HG03097 (cell line): Measurements from ENCODE around the gene HBD.

Source experiments
- ATAC-seq: cut with Tn5 transposase; IDR thresholded peaks from one replicate; pipeline ENCODE4 v1.9.1; 2021; ENCODE audit not compliant: unreplicated experiment, low FRiP score

Gene HBD

DNA sequence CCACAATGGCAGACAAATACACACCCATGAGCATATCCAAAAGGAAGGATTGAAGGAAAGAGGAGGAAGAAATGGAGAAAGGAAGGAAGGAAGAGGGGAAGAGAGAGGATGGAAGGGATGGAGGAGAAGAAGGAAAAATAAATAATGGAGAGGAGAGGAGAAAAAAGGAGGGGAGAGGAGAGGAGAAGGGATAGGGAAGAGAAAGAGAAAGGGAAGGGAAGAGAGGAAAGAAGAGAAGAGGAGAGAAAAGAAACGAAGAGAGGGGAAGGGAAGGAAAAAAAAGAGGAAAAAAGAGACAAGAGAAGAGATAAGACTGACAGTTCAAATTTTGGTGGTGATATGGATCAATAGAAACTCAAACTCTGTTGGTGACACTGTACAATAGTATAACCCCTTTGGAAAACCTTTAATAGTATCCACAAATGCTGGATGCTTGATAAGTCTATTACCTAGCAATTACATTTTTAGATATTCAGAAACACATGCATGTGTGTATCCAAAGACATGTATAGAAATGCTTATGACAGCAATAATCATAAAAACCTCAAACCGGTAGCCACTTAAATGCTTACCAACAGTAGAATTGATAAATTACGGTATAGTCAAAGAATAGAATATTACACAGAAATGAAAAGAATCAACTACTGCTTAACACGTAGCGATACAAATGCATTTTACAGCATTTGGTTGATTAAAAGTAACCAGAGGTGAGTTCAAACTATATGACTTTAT is 1.2 kb upstream of the HBD start:
- no peak for ATAC-seq

DNA sequence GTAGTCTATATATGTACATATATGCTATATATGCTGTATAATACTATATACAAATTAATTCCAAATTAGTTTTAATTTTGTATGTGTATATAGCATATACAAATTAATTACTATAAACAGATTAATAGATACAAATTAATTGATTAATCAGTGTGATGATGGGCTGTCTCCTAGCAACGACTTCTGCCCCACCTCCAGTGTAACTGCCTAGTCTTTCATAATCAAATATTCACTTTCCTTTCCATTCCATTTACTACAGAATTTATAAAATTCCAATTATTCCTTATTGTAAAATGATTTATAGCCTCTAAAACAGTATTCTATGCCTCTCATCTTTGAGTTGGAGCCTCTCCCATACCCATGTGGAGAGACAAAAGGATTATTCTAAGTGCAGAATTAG is 976 bp downstream of the HBD start:
- no peak for ATAC-seq

DNA sequence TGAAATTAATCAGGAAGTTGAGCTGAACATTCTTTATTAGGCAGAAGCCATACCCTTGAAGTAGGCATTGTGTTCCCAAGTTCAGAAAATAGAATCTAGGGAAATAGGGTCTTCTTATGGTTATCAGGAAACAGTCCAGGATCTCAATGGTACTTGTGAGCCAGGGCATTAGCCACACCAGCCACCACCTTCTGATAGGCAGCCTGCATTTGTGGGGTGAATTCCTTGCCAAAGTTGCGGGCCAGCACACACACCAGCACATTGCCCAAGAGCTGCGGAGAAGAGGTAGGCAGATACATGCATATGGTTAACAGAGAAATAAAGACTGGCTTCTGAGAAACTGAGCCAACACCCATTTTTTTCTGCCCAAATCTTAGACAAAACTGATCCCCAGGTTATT is 1.5 kb downstream of the HBD start:
- ATAC-seq, result no peak

DNA sequence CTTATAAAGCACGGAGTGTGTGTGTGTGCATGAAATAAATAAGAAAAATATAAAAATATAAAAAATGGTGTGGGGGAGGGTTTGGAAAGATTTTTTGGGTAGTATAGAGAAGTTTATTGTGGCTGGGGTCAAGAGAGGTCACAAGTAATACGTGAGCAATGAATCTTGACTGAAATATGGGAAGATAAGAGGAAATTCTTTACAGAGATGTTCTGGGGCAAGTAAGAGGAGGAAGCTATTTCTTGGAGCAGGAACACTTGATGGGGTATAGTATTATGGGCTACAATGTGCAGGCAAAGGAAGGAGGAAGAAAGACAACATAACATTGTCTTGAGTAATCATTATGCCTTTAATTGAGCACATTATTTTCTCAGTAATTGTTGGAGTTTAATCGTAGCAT is 2.1 kb downstream of the HBD start:
- no peak for ATAC-seq

DNA sequence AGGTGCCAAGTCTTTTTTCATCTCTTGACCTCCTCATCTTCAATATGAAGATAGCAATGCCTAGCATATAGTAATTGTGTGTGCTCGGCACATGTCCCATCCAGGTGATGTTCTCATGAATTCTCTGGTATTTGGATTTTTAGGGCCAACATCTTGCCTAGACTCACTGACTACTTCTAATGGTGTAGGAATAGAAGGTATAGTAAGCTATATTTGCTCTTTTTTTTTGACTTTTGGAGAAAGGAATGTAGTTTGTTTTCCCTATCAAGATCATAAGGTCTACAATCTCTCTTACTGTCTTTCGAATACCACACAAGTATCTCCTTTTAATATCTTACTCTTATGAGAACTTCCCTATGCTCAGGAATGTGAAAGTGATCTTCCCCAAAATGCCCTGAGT is 3.2 kb downstream of the HBD start:
- ATAC-seq, result no peak

DNA sequence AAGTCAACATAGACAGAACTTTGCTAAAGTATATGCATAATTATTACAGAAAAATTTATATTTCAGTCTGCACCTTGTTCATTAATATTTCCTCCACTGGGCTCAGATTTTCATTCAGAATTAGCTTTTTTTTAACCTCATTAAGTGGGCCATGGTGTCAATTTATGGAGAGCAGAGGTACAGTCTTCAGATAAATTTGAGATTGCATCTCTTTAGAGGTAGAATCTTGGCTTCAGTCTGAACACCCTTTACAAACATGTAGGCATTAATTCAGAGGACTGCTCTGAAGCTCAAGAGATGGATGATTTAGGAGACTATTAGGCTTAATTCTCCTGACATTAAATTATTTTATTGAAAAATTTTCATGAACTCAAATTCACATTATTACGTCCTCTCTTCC is 4.0 kb downstream of the HBD start:
- ATAC-seq, result no peak

DNA sequence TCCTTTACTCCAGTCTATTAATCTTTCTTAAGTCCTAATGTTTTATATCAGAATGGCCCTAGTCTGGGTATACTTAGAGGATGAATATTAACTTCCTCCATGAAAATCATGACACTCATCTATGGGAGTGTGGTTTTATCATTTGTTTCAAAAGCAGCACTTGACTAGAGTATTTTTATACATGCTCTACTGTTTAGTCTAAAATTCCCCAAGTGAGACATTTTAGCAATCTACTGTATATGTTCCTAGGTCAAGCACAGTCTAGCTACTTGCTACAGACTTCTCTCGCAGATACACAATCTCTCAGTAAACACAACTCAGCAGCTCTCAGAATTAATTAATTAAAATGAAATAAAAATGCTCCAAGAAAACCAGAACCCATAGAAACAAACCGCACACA is 4.5 kb downstream of the HBD start:
- ATAC-seq, result no peak

DNA sequence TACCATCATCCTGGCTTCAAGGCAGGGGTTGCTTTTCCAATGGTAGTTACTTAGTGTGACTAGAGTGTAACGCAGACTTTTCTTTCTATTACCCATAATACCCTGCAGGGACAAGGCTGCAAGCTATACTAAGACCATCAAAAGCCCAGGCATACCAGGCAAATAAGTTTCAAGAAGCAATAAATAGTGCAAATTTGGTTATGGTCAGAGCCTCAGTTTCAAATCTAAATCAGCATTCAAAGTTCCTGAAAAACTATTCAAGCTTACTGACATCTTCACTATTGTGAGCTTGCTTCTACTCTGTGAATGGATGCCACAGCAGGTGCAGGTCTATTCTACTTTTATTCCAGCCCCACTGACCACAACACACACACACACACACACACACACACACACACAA is 4.9 kb downstream of the HBD start:
- no peak for ATAC-seq

DNA sequence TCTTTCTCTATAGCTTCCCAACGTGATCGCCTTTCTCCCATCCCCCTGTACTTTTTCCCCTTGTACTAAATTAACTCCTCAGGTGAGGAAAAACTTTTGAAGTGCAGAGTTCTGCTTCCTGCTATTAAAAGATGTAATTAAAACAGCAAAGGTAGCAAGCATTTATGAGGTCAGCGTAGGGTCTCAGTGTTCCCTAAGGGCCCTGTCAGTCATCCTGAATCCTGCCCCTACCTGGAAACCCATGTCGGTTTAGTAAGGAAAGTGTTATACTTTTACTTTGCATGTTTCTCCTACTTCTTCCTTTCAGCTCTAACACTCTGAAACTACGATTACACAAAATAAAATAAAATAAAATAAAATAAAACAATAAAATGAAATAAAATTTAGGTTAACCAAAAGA is 6.2 kb downstream of the HBD start:
- no peak for ATAC-seq

DNA sequence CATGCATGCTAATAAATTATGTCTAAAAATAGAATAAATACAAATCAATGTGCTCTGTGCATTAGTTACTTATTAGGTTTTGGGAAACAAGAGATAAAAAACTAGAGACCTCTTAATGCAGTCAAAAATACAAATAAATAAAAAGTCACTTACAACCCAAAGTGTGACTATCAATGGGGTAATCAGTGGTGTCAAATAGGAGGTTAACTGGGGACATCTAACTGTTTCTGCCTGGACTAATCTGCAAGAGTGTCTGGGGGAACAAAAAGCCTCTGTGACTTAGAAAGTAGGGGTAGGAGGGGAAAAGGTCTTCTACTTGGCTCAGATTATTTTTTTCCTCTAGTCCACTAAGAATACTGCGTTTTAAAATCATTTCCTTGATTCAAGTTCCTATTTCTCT is 6.6 kb downstream of the HBD start:
- ATAC-seq, result no peak

DNA sequence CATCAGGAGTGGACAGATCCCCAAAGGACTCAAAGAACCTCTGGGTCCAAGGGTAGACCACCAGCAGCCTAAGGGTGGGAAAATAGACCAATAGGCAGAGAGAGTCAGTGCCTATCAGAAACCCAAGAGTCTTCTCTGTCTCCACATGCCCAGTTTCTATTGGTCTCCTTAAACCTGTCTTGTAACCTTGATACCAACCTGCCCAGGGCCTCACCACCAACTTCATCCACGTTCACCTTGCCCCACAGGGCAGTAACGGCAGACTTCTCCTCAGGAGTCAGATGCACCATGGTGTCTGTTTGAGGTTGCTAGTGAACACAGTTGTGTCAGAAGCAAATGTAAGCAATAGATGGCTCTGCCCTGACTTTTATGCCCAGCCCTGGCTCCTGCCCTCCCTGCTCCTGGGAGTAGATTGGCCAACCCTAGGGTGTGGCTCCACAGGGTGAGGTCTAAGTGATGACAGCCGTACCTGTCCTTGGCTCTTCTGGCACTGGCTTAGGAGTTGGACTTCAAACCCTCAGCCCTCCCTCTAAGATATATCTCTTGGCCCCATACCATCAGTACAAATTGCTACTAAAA is 7.5 kb downstream of the HBD start, which contains the start of gene HBB:
Gene HBB, minus strand, starts transcription at position 340 of the 579 bp plus-strand sequence. Its CDS starts 50 bp downstream, at position 290.
- no peak for ATAC-seq

DNA sequence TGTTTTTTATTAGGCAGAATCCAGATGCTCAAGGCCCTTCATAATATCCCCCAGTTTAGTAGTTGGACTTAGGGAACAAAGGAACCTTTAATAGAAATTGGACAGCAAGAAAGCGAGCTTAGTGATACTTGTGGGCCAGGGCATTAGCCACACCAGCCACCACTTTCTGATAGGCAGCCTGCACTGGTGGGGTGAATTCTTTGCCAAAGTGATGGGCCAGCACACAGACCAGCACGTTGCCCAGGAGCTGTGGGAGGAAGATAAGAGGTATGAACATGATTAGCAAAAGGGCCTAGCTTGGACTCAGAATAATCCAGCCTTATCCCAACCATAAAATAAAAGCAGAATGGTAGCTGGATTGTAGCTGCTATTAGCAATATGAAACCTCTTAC is 8.8 kb downstream of the HBD start:
- no peak for ATAC-seq

DNA sequence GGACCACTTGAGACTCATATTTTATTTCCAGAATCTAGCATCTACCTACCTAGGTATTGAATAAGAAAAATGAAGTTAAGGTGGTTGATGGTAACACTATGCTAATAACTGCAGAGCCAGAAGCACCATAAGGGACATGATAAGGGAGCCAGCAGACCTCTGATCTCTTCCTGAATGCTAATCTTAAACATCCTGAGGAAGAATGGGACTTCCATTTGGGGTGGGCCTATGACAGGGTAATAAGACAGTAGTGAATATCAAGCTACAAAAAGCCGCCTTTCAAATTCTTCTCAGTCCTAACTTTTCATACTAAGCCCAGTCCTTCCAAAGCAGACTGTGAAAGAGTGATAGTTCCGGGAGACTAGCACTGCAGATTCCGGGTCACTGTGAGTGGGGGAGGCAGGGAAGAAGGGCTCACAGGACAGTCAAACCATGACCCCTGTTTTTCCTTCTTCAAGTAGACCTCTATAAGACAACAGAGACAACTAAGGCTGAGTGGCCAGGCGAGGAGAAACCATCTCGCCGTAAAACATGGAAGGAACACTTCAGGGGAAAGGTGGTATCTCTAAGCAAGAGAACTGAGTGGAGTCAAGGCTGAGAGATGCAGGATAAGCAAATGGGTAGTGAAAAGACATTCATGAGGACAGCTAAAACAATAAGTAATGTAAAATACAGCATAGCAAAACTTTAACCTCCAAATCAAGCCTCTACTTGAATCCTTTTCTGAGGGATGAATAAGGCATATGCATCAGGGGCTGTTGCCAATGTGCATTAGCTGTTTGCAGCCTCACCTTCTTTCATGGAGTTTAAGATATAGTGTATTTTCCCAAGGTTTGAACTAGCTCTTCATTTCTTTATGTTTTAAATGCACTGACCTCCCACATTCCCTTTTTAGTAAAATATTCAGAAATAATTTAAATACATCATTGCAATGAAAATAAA is 9.5 kb downstream of the HBD start:
- ATAC-seq, result no peak

DNA sequence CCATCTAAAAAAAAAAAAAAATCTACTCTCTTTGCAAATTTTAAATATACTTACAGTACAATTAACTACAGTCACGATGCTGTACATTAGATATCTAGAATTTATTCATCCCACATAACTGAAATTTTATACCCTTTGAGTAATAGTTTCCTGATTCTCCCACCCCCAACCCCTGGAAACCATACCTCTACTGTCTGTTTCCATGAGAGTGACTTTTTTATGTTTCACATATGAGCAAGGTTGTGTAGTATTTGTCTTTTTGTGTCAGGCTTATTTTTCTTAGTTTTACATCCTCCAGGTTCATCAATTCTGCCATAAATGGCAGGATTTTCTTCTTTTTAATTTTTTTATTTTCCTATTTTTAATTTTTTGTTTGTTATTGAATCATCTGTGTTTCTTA is 10.6 kb downstream of the HBD start:
- no peak for ATAC-seq

DNA sequence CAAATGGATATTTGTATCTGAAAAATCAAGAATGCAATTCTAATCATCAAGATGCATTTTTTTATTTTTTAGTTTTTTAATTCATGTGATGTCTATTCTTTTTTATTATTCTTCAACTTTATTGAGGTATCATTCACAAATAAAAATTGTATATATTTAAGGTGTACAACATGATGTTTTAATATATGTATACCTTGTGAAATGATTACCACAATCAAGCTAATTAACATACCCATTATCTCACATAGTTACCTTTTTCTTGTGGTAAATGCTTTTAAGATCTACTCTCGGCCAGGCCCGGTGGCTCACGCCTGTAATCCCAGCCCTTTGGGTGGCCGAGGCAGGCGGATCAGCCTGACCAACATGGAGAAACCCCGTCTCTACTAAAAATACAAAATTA is 11.1 kb downstream of the HBD start:
- no peak for ATAC-seq

DNA sequence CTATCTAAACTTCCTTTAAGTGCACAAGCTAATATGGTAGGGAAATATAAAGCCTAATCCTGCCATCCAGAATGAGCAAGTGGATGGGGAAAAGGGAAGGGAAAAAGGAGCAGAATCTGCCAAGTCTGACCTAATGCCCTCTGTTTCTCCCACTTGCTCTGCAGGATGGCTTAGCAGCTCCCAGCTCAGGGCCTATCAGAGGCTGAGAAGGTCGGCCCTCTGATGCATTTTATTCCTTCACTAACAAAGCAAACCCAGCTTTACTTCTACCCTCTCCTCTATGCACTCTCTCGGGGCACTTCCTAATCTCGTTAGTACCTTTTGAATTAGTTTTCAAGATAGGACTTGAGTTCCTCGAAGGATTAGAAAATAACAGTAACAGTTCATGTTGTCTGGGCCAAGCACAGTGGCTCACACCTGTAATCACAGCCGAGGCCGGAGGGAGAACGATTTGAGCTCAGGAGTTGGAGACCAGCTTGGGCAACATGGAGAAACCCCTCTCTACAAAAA is 23.9 kb downstream of the HBD start:
- no peak for ATAC-seq

DNA sequence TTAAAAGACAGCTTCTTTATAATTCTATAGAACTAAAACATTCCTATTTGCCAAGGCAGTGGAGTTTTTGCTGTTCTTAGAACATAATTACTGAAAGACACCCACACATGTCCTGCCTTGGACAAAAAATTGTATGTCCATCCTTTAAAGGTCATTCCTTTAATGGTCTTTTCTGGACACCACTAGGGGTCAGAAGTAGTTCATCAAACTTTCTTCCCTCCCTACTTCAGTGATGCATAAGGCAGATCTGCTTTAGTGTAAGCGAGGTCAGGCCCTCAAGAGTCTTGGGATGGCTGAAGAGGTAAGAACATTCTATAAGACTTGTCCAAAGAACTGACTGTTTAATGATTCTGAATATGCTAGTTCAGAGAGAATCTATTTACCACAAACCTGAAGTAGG is 29.5 kb downstream of the HBD start:
- peak; percentile 57 for ATAC-seq

DNA sequence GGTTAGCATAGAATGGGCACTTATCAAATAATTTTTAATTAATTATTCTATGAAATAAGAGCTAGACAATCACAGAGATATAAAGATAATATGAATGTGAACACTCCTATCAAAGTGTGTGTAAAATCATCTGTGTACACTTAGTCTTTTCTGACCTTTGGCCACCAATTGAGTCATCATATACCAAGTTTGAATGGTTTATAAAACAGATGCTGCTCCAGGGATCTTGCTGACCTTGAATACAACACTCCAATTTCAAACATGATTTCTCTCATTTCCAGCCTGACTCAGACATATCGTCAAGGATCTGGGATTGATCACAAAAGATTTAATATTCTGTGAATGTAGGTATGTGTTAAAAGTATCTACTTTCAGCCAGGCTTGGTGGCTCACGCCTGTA is 30.9 kb downstream of the HBD start:
- no peak for ATAC-seq

DNA sequence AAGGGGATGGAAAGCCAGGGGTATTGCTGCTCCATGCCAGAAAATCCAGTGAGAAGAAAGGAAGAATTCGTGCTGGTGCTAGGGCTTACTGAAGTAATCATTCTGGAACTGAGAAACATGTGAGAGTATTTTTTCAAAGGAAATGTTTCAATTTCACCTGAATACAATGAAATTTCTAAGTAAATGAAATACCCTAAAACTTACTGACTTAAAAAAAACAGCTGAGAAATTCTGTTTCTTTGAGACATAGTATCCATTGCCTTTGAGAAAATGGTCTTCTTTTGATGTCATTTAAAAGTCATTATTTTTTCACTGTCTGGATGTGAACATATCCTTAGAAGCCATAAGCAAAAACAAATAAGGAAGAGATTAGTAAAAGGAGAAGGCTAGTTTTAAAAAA is 33.7 kb downstream of the HBD start, which contains the start of gene OR51V1:
Gene OR51V1, minus strand, starts transcription at position 101 of the 400 bp plus-strand sequence. Its CDS starts 0 bp downstream, at position 101.
- no peak for ATAC-seq

DNA sequence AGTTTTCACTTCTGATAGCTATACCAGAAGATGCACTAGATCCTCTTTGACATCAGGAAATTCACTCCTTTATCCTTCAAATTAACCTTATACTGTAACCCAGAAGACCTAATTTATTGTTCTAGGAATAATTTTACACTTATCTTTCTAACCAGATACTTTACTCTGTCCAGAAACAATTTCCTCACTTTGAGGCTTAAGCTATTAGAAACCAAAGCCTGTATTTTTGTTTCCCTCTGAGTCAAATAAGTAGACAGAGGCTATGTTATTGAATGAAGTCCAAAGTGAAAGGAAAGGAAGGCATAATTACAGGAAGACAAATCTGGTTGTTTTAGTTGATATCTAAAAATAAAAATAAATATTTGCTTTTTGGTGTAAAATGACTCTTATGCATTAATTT is 36.0 kb downstream of the HBD start:
- no peak for ATAC-seq

DNA sequence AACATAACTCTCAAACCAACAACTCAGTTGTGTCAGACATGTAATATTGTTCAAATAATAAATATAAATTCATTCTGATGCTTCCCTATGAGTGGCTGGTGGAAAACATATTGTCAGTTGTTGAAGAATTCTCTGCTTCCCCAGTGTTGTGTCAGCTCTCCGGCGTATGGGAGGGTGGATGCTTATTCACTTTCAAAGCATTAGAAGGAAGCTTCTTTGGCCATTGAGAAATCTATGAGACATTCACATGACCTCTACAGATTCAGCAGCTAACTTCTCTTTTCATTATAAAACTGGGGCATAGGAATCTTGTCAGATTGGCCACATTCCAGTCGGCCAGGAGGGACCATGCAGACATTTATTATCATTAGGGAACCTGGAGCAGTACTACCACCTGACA is 36.7 kb downstream of the HBD start:
- ATAC-seq, result no peak
